ENCODE data around the gene VPS13D. TPM values are rescaled to one million over a fixed set of nuclear protein-coding genes. Genes with fewer than 3 reads are reported as not detected.

The VPS13D gene
- polyA plus RNA-seq, 1 experiment, result 22.3 TPM

DNA sequence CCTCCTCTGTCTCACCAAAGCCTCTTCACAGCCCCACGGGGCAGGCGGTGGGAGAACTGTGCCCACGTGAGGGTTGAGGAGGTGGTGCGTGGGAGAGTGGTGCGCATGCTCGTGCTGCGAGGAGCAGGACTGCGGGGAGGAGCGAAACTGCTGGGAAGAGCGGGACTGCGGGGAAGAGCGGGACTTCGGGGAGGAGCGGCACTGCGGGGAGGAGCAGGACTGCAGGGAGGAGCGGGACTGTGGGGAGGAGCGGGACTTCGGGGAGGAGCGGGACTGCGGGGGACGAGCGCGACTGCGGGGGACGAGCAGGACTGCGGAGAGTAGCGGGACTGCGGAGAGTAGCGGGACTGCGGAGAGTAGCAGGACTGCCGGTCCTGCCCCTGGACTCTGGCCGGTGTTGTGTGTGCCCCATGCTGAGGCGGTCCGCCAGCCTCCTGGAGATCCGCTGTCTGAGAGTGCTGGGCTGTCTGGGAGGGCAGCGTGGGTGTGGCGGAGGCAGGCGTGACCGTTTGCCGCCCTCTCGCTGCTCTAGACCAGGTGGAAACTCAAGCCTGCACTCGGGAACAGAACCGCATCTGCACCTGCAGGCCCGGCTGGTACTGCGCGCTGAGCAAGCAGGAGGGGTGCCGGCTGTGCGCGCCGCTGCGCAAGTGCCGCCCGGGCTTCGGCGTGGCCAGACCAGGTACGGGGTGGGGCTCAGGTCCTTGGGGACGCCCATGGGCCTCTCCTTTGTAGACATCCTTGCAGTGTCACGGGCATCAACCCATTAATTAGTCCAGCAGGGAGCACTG lies 38.4 kb upstream of the VPS13D start:
- H3K4me3 ChIP-seq (ENCODE audit: low read depth, low read length), result no peak overlapping the region
- TF ChIP-seq, protein P1, sequence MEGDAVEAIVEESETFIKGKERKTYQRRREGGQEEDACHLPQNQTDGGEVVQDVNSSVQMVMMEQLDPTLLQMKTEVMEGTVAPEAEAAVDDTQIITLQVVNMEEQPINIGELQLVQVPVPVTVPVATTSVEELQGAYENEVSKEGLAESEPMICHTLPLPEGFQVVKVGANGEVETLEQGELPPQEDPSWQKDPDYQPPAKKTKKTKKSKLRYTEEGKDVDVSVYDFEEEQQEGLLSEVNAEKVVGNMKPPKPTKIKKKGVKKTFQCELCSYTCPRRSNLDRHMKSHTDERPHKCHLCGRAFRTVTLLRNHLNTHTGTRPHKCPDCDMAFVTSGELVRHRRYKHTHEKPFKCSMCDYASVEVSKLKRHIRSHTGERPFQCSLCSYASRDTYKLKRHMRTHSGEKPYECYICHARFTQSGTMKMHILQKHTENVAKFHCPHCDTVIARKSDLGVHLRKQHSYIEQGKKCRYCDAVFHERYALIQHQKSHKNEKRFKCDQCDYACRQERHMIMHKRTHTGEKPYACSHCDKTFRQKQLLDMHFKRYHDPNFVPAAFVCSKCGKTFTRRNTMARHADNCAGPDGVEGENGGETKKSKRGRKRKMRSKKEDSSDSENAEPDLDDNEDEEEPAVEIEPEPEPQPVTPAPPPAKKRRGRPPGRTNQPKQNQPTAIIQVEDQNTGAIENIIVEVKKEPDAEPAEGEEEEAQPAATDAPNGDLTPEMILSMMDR (IDR thresholded peaks at IDR 0.05; ENCODE audit: insufficient read depth, low read depth, low read length), result no peak
- DNase-seq (ENCODE audit: low read depth), result no peak
- H3K36me3 ChIP-seq (ENCODE audit: control insufficient read depth, insufficient read depth, low read length), result no peaks in the 10 kb centered on the region
- ChIA-PET POLR2A (no interaction called here), CTCF (interaction anchor here (1.0 kb wide), 2 partner anchors 9 to 66 kb away, joined by 3 to 6 read pairs; no protein-coding TSS in a partner anchor)
- peaks cover 9% of the 10 kb centered on the region for H3K27me3 ChIP-seq (ENCODE audit: control insufficient read depth, insufficient read depth, low read length)

DNA sequence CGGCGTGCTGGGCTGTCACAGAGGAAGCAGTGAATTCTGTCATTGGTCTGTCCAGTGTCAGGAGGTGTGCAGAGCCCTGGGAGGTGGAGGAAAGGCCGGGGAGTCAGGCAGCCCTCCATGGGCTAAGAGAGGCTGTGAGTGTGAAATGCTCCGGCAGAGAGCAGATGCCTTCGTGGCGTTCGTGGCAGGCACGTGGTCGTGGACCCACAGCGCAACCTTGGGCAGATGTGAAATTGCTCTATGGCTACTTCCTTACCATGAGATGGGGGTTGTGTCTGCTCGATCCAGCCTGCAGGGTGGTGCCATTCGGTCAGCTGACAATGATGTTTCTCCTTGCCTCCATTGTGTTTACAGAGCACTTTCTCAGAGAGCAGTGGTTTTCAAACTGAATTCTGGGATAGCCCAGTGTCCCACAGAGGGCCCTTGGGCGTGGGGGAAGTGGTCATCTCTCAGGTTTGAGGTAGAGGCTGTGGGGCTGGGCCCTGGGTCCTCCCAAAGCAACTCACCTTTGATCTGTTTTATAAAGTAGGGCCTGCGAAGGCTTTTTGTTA lies 35.1 kb upstream of the VPS13D start:
- DNase-seq (ENCODE audit: low read depth), result no peak
- H3K36me3 ChIP-seq (ENCODE audit: control insufficient read depth, insufficient read depth, low read length), result no peaks in the 10 kb centered on the region
- ChIA-PET CTCF (interaction anchor here (1.2 kb wide), 1 partner anchor 76 kb away, joined by 4 read pairs; no protein-coding TSS in a partner anchor), POLR2A (no interaction called here)
- H3K4me3 ChIP-seq (ENCODE audit: low read depth, low read length), result no peak overlapping the region
- TF ChIP-seq, protein P1 (IDR thresholded peaks at IDR 0.05; ENCODE audit: insufficient read depth, low read depth, low read length), result no peak
- H3K27me3 ChIP-seq (ENCODE audit: control insufficient read depth, insufficient read depth, low read length), result peaks cover 2% of the 10 kb centered on the region; the same call in 1 of the 2 replicates

DNA sequence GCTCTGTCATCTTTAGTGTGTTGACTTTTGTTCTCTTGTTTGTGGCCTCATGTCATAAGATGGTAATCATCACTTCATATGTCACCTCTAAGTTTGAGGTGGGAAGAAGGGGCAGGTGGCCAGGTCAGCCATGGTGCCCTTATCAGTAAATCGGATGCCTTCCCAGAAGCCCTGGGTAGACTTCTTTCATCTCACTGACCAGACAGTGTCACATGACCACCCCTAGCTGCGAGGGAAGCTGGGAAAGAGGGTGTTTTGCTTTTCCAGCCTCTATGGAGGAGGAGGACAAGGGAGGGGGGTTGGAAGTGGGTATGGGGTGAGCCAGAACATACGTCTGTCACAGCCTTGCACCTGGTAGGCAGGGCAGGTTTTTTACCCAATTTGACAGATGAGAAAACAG lies 34.4 kb upstream of the VPS13D start:
- TF ChIP-seq, protein P1 (IDR thresholded peaks at IDR 0.05; ENCODE audit: insufficient read depth, low read depth, low read length), result no peak
- CTCF ChIA-PET, result interaction anchor here (0.6 kb wide), 1 partner anchor 8 kb away, joined by 3 read pairs; no protein-coding TSS in a partner anchor
- Histone ChIP-seq H3K27me3 (ENCODE audit: control insufficient read depth, insufficient read depth, low read length) (peaks cover 2% of the 10 kb centered on the region; the same call in 1 of the 2 replicates), H3K4me3 (ENCODE audit: low read depth, low read length) (no peak overlapping the region), H3K36me3 (ENCODE audit: control insufficient read depth, insufficient read depth, low read length) (no peaks in the 10 kb centered on the region)
- DNase-seq (ENCODE audit: low read depth), result no peak
- POLR2A ChIA-PET, result no interaction called here

DNA sequence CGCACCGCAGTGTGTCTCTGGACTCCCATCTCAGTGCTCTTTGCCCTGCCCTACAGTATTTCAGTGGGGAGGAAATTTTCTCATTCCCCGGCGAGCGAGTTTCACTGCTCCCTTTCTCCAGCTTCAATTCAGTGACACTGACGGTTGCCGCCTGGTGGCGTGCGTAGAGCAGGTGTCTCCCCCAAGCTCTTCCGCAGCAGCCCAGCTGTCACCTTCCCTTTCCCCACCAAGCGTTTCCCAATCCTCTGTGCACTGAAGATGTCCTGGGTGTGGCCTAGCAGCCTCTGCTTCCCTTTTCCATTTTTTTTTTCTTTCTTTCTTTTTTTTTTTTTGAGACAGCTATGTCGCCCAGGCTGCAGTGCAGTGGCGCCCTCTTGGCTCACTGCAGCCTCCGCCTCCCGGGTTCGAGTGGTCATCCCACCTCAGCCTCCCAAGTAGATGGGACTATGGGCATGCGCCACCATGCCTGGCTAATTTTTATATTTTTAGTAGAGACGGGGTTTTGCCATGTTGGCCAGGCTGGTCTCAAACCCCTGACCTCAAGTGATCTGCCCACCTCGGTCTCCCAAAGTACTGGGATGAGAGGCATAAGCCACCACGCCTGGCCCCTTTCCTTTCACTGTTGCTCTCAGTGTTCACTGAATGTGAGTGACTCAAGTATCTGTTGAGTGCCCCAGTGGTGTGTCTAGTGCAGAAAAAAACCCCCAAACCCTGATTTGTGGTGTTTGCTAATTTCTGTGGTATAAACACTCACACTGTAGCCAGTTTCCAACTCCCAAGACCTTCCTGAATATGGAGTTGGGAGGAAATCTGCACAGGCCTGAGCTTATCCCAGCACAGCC lies 33.0 kb upstream of the VPS13D start:
- H3K27me3 ChIP-seq (ENCODE audit: control insufficient read depth, insufficient read depth, low read length), result no peaks in the 10 kb centered on the region
- ChIA-PET POLR2A (no interaction called here), CTCF (interaction anchor here (1.2 to 16.6 kb wide), 2 partner anchors 12 to 76 kb away, joined by 3 to 359 read pairs; no protein-coding TSS in a partner anchor)
- no peak overlapping the region for H3K4me3 ChIP-seq (ENCODE audit: low read depth, low read length)
- TF ChIP-seq, protein P1 (IDR thresholded peaks at IDR 0.05; ENCODE audit: insufficient read depth, low read depth, low read length), result no peak
- no peak for DNase-seq (ENCODE audit: low read depth)
- no peaks in the 10 kb centered on the region for H3K36me3 ChIP-seq (ENCODE audit: control insufficient read depth, insufficient read depth, low read length)

DNA sequence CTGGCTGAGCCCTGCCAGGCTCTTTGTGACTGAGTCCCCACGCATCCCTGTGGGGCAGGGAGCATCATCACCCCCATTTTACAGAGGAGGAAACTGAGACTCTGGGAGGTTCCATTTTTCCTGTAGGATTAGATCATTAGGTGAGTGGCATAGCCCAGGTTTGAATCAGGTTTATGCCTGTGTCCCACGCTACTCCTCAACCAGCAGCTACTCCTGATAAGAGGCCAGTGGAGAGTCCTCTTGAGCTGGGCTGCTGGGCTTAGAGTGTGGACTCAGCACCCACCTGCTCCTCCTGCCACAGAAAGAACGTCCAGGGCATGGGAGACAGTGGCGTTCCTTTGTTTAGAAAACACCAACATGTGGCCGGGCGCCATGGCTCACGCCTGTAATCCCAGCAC lies 32.3 kb upstream of the VPS13D start:
- H3K36me3 ChIP-seq (ENCODE audit: control insufficient read depth, insufficient read depth, low read length), result no peaks in the 10 kb centered on the region
- H3K27me3 ChIP-seq (ENCODE audit: control insufficient read depth, insufficient read depth, low read length), result no peaks in the 10 kb centered on the region
- TF ChIP-seq, protein P1 (IDR thresholded peaks at IDR 0.05; ENCODE audit: insufficient read depth, low read depth, low read length), result no peak
- DNase-seq (ENCODE audit: low read depth), result no peak
- ChIA-PET CTCF (interaction anchor here (1.2 to 16.6 kb wide), 4 partner anchors 10 to 76 kb away, joined by 3 to 359 read pairs (median 4); no protein-coding TSS in a partner anchor), POLR2A (no interaction called here)
- H3K4me3 ChIP-seq (ENCODE audit: low read depth, low read length), result no peak overlapping the region
